GM18867 (cell line): ENCODE data around the gene ASB12.

Experiments used
- ATAC-seq: cut with Tn5 transposase; IDR thresholded peaks from one replicate; pipeline ENCODE4 v1.9.1; 2021; ENCODE audit warnings: mild to moderate bottlenecking, moderate library complexity; ENCODE audit not compliant: unreplicated experiment

The ASB12 gene

GRCh38 chrX:64186974-64187761, 43.2 kb downstream of the ASB12 start:
- ATAC-seq: no peak

DNA sequence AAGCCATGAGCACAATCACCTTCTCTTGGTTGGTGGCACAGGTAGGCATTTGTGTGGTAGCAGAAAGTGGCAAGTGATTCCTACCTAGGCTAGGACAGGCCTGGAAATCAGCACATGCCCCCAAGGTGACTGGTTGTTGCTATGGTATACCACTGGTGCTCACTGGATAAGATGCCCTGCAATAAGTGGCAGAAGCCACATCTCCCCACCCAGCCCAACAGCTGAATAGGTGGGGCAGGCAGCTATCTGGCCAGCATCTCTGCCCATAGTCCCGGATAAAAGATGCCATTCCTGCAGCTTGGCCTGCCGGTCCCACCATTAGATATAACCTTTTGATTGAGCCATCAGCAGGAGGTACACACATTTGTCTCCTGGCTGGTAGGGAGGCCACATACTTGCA, 46.0 kb downstream of the ASB12 start:
- ATAC-seq: no peak

- no peak for ATAC-seq
Observed at GRCh38 chrX:64182208-64182607, 48.2 kb downstream of the ASB12 start.

- ATAC-seq: no peak
Observed at GRCh38 chrX:64176876-64177275, 53.5 kb downstream of the ASB12 start.
